ENCODE data around the gene VENTX.
"Not testable (repeated sequence)": the region's sequence is repeated elsewhere in the genome, so short reads cannot be mapped to it uniquely, and the experiment has no call there.

VENTX gene

DNA sequence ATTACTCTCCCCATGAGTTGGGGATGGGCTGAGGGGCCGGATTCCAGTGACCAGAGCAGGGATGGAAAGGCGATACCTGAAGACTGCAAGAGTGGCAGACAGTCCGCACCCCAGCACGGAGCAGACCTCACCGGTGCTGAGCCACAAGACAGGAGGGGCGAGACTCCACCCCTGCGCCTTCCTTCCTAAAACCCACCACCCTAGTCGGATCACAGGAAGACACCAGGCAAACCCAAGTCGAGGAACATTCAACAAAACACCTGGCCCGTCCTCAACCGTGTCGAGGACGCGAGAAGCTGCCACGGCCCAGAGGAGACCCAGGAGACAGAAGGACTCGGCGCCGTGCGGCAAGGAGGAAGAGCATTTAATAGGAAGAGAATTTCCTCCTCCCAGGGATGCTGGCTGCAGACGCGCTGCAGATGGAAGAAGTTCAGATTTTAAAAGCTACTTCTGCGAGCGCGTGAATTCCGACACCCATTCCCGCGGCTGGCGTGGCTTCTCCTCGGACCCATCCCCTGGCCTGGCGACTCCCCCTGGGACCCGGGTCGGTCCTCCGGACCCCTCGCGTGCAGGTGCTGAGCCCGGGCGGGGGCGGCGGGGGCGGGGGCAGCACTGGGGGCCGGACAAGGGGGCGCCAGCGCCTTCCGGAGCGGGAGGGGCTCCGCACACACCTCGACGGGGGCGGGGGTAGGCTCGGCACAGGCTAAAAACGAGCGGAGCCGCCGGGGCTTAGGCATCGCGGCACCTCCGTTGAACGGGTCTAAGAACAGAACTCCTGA is 8.2 kb upstream of the VENTX start:
- ChIA-PET POLR2A (no interaction called here), CTCF (no interaction called here)
- no peak for DNase-seq (ENCODE audit: low read depth, low spot score)
- no peak overlapping the region for H3K4me3 ChIP-seq (ENCODE audit: low read depth, low read length)
- TF ChIP-seq CTCF (IDR thresholded peaks at IDR 0.05; ENCODE audit: insufficient read depth, low read length, missing control alignments): no peak

DNA sequence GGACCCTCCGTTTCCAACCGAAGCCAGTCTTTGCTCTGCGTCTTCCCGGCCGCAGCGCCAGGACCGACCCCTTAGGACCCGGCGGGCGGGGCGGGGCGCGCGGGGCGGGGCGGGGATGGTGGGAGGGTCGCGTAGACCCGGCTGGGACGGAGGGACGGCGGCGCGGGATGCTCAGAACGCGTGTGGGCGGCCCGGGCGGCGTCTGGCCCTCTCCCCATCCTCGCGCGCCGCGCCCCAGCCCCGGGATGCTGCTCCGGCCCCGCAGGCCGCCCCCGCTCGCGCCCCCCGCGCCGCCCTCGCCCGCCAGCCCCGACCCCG is 7.7 kb upstream of the VENTX start, which contains the start of gene UTF1:
Gene UTF1 (plus strand): TSS at position 174 of the 318 bp plus-strand sequence. CDS start 72 bp downstream, at position 246.
- no peak for DNase-seq (ENCODE audit: low read depth, low spot score)
- ChIA-PET POLR2A (no interaction called here), CTCF (no interaction called here)
- no peak within 1 kb of the TSS for H3K4me3 ChIP-seq (ENCODE audit: low read depth, low read length)
- TF ChIP-seq CTCF (IDR thresholded peaks at IDR 0.05; ENCODE audit: insufficient read depth, low read length, missing control alignments): no peak

DNA sequence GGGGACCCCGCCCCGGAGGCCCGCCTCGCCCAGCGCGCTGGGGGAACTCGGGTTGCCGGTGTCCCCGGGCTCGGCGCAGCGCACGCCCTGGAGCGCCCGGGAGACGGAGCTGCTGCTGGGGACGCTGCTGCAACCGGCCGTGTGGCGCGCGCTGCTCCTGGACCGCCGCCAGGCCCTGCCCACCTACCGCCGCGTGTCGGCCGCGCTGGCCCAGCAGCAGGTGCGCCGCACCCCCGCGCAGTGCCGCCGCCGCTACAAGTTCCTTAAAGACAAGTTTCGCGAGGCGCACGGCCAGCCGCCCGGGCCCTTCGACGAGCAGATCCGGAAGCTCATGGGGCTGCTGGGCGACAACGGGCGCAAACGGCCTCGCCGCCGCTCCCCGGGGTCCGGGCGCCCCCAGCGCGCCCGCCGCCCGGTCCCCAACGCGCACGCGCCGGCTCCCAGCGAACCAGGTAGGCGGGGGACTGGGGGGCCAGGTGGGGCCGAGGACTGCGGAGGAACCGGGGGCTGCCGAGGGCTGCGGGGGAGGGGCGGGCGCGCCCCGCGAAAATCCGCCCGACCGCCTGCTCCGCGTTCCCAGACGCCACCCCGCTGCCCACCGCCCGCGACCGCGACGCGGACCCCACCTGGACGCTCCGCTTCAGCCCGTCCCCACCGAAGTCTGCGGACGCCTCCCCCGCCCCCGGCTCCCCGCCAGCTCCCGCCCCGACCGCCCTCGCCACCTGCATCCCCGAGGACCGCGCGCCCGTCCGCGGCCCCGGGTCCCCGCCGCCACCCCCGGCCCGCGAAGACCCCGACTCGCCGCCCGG is 7.1 kb upstream of the VENTX start:
- H3K4me3 ChIP-seq (ENCODE audit: low read depth, low read length): no peak overlapping the region
- TF ChIP-seq CTCF (IDR thresholded peaks at IDR 0.05; ENCODE audit: insufficient read depth, low read length, missing control alignments): no peak
- ChIA-PET POLR2A (no interaction called here), CTCF (no interaction called here)
- no peak for DNase-seq (ENCODE audit: low read depth, low spot score)

DNA sequence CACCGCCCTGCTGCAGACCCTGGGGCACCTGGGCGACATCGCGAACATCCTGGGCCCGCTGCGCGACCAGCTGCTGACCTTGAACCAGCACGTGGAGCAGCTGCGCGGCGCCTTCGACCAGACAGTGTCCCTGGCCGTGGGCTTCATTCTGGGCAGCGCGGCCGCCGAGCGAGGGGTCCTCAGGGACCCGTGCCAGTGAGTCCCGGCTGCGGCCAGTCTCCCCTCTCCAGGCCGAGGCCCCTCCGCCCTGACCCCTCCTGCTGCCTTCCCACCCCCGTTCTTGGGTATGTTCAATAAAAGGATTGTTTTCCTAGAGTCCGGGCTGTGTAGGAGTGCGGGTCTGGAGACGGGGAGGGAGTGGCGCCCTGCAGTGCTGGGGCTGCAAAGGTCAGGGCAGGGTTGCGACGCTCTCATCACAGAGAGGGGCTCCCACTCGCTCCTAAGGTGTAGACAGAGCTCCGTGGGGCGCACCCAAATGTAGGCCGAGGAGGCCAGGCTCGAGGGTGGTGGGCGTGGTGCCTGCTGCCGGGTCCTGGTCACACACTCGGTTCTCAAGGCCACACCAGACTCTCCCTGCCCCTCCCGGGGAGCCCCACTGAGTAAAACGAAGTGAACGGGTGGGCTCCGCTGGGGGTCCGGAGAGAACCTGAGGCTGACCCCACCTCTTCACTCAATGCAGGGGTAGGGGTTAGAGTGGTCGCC is 6.3 kb upstream of the VENTX start:
- no peak overlapping the region for H3K4me3 ChIP-seq (ENCODE audit: low read depth, low read length)
- ChIA-PET POLR2A (no interaction called here), CTCF (no interaction called here)
- no peak for DNase-seq (ENCODE audit: low read depth, low spot score)
- TF ChIP-seq CTCF (IDR thresholded peaks at IDR 0.05; ENCODE audit: insufficient read depth, low read length, missing control alignments): no peak

GRCh38 chr10:133231946-133232574 is 5.6 kb upstream of the VENTX start:
- DNase-seq (ENCODE audit: low read depth, low spot score): no peak
- ChIA-PET POLR2A (no interaction called here), CTCF (no interaction called here)
- TF ChIP-seq CTCF (IDR thresholded peaks at IDR 0.05; ENCODE audit: insufficient read depth, low read length, missing control alignments): no peak
- H3K4me3 ChIP-seq (ENCODE audit: low read depth, low read length): no peak overlapping the region

DNA sequence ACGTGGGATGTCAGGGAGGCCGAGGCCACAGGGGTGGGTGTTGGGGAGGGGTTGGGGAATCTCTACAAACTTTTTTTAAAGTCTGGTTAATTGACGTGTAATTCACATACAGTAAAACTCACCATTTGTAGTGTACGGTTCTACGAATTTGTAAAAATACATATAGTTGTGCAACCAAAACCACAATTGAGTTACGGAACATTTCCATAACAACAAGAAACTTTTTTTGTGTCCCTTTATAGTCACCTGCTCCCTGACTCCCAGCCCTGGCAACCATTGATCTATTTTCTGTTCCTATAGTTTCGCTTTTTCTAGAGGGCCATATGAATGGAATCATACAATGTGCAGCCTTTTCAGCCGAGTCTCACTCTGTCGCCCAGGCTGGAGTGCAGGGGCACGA is 2.9 kb upstream of the VENTX start:
- H3K4me3 ChIP-seq (ENCODE audit: low read depth, low read length); POLR2A ChIA-PET; DNase-seq (ENCODE audit: low read depth, low spot score); CTCF ChIA-PET: not testable (repeated sequence)
